Activated naive CD8-positive, alpha-beta T cell (primary cell): Measurements from ENCODE around the gene NLGN1.
"Not testable (repeated sequence)": the region's sequence is repeated elsewhere in the genome, so short reads cannot be mapped to it uniquely, and the experiment has no call there.

Experiments
- H3K27ac Mint-ChIP-seq: one replicate; pipeline ENCODE4 v1.8.0; 2021; ENCODE audit warnings: mixed read lengths
- H3K27me3 Mint-ChIP-seq: one replicate; pipeline ENCODE4 v1.8.0; 2021; ENCODE audit warnings: mixed read lengths
- H3K36me3 Mint-ChIP-seq: one replicate; pipeline ENCODE4 v1.8.0; 2021; ENCODE audit warnings: mixed read lengths
- H3K4me1 Mint-ChIP-seq: one replicate; pipeline ENCODE4 v1.8.0; 2021; ENCODE audit warnings: low read depth, mixed read lengths
- H3K4me3 Mint-ChIP-seq: one replicate; pipeline ENCODE4 v1.8.0; 2021; ENCODE audit warnings: mild to moderate bottlenecking, mixed read lengths
- H3K9me3 Mint-ChIP-seq: one replicate; pipeline ENCODE4 v1.8.0; 2021; ENCODE audit warnings: low read depth, mixed read lengths

Gene NLGN1

GRCh38 chr3:173473237-173473636 is 75.7 kb downstream of the NLGN1 start:
- Mint-ChIP-seq H3K36me3 (no peaks in the 10 kb centered on the region), H3K9me3 (no peaks in the 10 kb centered on the region), H3K4me1 (no peaks in the 10 kb centered on the region), H3K27me3 (no peaks in the 10 kb centered on the region), H3K27ac (no peak overlapping the region), H3K4me3 (no peak overlapping the region)

GRCh38 chr3:173479301-173479700 is 81.8 kb downstream of the NLGN1 start:
- Mint-ChIP-seq H3K27ac (no peak overlapping the region), H3K4me3 (no peak overlapping the region), H3K4me1 (no peaks in the 10 kb centered on the region), H3K9me3 (no peaks in the 10 kb centered on the region), H3K36me3 (no peaks in the 10 kb centered on the region), H3K27me3 (no peaks in the 10 kb centered on the region)

- Mint-ChIP-seq H3K27ac (no peak overlapping the region), H3K9me3 (peaks cover 3% of the 10 kb centered on the region), H3K4me3 (no peak overlapping the region), H3K27me3 (no peaks in the 10 kb centered on the region), H3K4me1 (no peaks in the 10 kb centered on the region), H3K36me3 (no peaks in the 10 kb centered on the region)
Measured at GRCh38 chr3:173501931-173502489, 104.5 kb downstream of the NLGN1 start.

- H3K4me1 Mint-ChIP-seq: no peaks in the 10 kb centered on the region
- H3K27me3 Mint-ChIP-seq: no peaks in the 10 kb centered on the region
- H3K36me3 Mint-ChIP-seq: no peaks in the 10 kb centered on the region
- H3K4me3 Mint-ChIP-seq: no peak overlapping the region
- H3K9me3 Mint-ChIP-seq: peaks cover 3% of the 10 kb centered on the region
- H3K27ac Mint-ChIP-seq: no peak overlapping the region
Measured at GRCh38 chr3:173502983-173503568, 105.5 kb downstream of the NLGN1 start.

- Mint-ChIP-seq H3K4me1 (no peaks in the 10 kb centered on the region), H3K27ac (no peak overlapping the region), H3K9me3 (peaks cover 1% of the 10 kb centered on the region), H3K27me3 (no peaks in the 10 kb centered on the region), H3K4me3 (no peak overlapping the region), H3K36me3 (no peaks in the 10 kb centered on the region)
Measured at GRCh38 chr3:173510565-173510964, 113.0 kb downstream of the NLGN1 start.

GRCh38 chr3:173513123-173513522 is 115.6 kb downstream of the NLGN1 start:
- Mint-ChIP-seq H3K4me3 (no peak overlapping the region), H3K36me3 (no peaks in the 10 kb centered on the region), H3K27me3 (no peaks in the 10 kb centered on the region), H3K4me1 (no peaks in the 10 kb centered on the region), H3K27ac (no peak overlapping the region), H3K9me3 (peaks cover 4% of the 10 kb centered on the region)

GRCh38 chr3:173529062-173529711 is 131.6 kb downstream of the NLGN1 start:
- no peak overlapping the region for H3K27ac Mint-ChIP-seq
- H3K4me3 Mint-ChIP-seq: no peak overlapping the region
- H3K4me1 Mint-ChIP-seq: no peaks in the 10 kb centered on the region
- H3K27me3 Mint-ChIP-seq: no peaks in the 10 kb centered on the region
- peaks cover 18% of the 10 kb centered on the region for H3K9me3 Mint-ChIP-seq
- H3K36me3 Mint-ChIP-seq: no peaks in the 10 kb centered on the region

GRCh38 chr3:173531602-173532001 is 134.1 kb downstream of the NLGN1 start:
- H3K27me3 Mint-ChIP-seq: no peaks in the 10 kb centered on the region
- H3K9me3 Mint-ChIP-seq: peaks cover 4% of the 10 kb centered on the region
- no peaks in the 10 kb centered on the region for H3K36me3 Mint-ChIP-seq
- H3K27ac Mint-ChIP-seq: no peak overlapping the region
- no peak overlapping the region for H3K4me3 Mint-ChIP-seq
- H3K4me1 Mint-ChIP-seq: no peaks in the 10 kb centered on the region

GRCh38 chr3:173538410-173538809 is 140.9 kb downstream of the NLGN1 start:
- H3K4me3 Mint-ChIP-seq: no peak overlapping the region
- H3K27ac Mint-ChIP-seq: no peak overlapping the region
- no peaks in the 10 kb centered on the region for H3K27me3 Mint-ChIP-seq
- peaks cover 2% of the 10 kb centered on the region for H3K9me3 Mint-ChIP-seq
- no peaks in the 10 kb centered on the region for H3K4me1 Mint-ChIP-seq
- H3K36me3 Mint-ChIP-seq: no peaks in the 10 kb centered on the region

- not testable (repeated sequence) for H3K4me3 Mint-ChIP-seq, H3K4me1 Mint-ChIP-seq, H3K27me3 Mint-ChIP-seq, H3K27ac Mint-ChIP-seq, H3K36me3 Mint-ChIP-seq, H3K9me3 Mint-ChIP-seq
Measured at GRCh38 chr3:173545590-173545989, 148.0 kb downstream of the NLGN1 start.

- peaks cover 3% of the 10 kb centered on the region for H3K27me3 Mint-ChIP-seq
- no peaks in the 10 kb centered on the region for H3K36me3 Mint-ChIP-seq
- H3K4me3 Mint-ChIP-seq: no peak overlapping the region
- H3K9me3 Mint-ChIP-seq: no peaks in the 10 kb centered on the region
- H3K27ac Mint-ChIP-seq: no peak overlapping the region
- no peaks in the 10 kb centered on the region for H3K4me1 Mint-ChIP-seq
Measured at GRCh38 chr3:173547070-173547469, 149.5 kb downstream of the NLGN1 start.

- Mint-ChIP-seq H3K4me1 (no peaks in the 10 kb centered on the region), H3K36me3 (no peaks in the 10 kb centered on the region), H3K4me3 (no peak overlapping the region), H3K27me3 (peaks cover 6% of the 10 kb centered on the region), H3K9me3 (no peaks in the 10 kb centered on the region), H3K27ac (no peak overlapping the region)
Measured at GRCh38 chr3:173548261-173548660, 150.7 kb downstream of the NLGN1 start.

- Mint-ChIP-seq H3K27me3 (peaks cover 6% of the 10 kb centered on the region), H3K36me3 (no peaks in the 10 kb centered on the region), H3K4me3 (no peak overlapping the region), H3K4me1 (no peaks in the 10 kb centered on the region), H3K9me3 (no peaks in the 10 kb centered on the region), H3K27ac (no peak overlapping the region)
Measured at GRCh38 chr3:173552526-173552925, 155.0 kb downstream of the NLGN1 start.

- no peaks in the 10 kb centered on the region for H3K4me1 Mint-ChIP-seq
- no peak overlapping the region for H3K27ac Mint-ChIP-seq
- no peak overlapping the region for H3K4me3 Mint-ChIP-seq
- peaks cover 6% of the 10 kb centered on the region for H3K27me3 Mint-ChIP-seq
- H3K36me3 Mint-ChIP-seq: no peaks in the 10 kb centered on the region
- no peaks in the 10 kb centered on the region for H3K9me3 Mint-ChIP-seq
Measured at GRCh38 chr3:173553635-173554280, 156.2 kb downstream of the NLGN1 start.

GRCh38 chr3:173556546-173556945 is 159.0 kb downstream of the NLGN1 start:
- no peak overlapping the region for H3K27ac Mint-ChIP-seq
- no peaks in the 10 kb centered on the region for H3K9me3 Mint-ChIP-seq
- no peaks in the 10 kb centered on the region for H3K36me3 Mint-ChIP-seq
- H3K4me1 Mint-ChIP-seq: no peaks in the 10 kb centered on the region
- H3K4me3 Mint-ChIP-seq: no peak overlapping the region
- peaks cover 4% of the 10 kb centered on the region for H3K27me3 Mint-ChIP-seq
